H1 (cell line): ENCODE results near the gene BCAS2. TPM values are rescaled to one million over a fixed set of nuclear protein-coding genes. Genes with fewer than 3 reads are reported as not detected.

Experiments used
- ASH2L ChIP-seq: fragments of 200-600, 300-600 bp; sonication (generic); IDR thresholded peaks from one replicate; pipeline ENCODE4 v1.7.1; 2017; ENCODE audit warnings: low read length
- CEBPB ChIP-seq: IDR thresholded peaks from 2 replicates; pipeline ENCODE4 v1.6.1; 2012; ENCODE audit warnings: low read depth, low read length
- CREB1 ChIP-seq: IDR thresholded peaks from 2 replicates; pipeline ENCODE4 v1.6.1; 2012; ENCODE audit warnings: inconsistent platforms
- JUN ChIP-seq: IDR thresholded peaks from 2 replicates; pipeline ENCODE4 v1.6.1; 2011; ENCODE audit warnings: low read depth, mild to moderate bottlenecking, improper control_type of control experiment, low read length
- JUND ChIP-seq: IDR thresholded peaks from 2 replicates; pipeline ENCODE4 v1.6.1; 2011; ENCODE audit warnings: mild to moderate bottlenecking, improper control_type of control experiment, low read length
- KDM5A ChIP-seq: fragments of 200-600 bp; IDR thresholded peaks from 2 replicates; pipeline ENCODE4 v1.7.1; 2012; ENCODE audit warnings: mild to moderate bottlenecking, low read length, inconsistent platforms, mixed read lengths
- PHF8 ChIP-seq: fragments of 200-600 bp; sonication (generic); conservative IDR thresholded peaks from 2 replicates; pipeline ENCODE4 v1.7.1; 2012; ENCODE audit warnings: low read depth, mild to moderate bottlenecking, inconsistent platforms, low read length, moderate library complexity
- POLR2AphosphoS5 ChIP-seq: IDR thresholded peaks from 2 replicates; pipeline ENCODE4 v1.6.1; 2011; ENCODE audit warnings: low read depth, low read length
- SIN3A ChIP-seq, 2 experiments: IDR thresholded peaks in 1 of 2; conservative IDR thresholded peaks in 1 of 2; 2 replicates each; pipeline ENCODE4 v1.6.1; 2011 to 2012; ENCODE audit warnings: low read length in 2 of 2, improper control_type of control experiment in 1 of 2, low read depth in 1 of 2, mild to moderate bottlenecking in 1 of 2
- SP1 ChIP-seq: IDR thresholded peaks from 2 replicates; pipeline ENCODE4 v1.6.1; 2011; ENCODE audit warnings: low read depth, low read length
- TAF7 ChIP-seq: optimal IDR thresholded peaks from 2 replicates; pipeline ENCODE3; 2011; ENCODE audit warnings: low read depth, mild to moderate bottlenecking, inconsistent platforms, low read length, moderate library complexity, borderline replicate concordance
- YY1 ChIP-seq: IDR thresholded peaks from 2 replicates; pipeline ENCODE4 v1.6.1; 2011; ENCODE audit warnings: low read depth, mild to moderate bottlenecking, low read length
- polyA plus RNA-seq, 7 experiments: library from polyadenylated mRNA; depleted of rRNA in 3 of 7; stranded (reverse) in 5 of 7; unstranded in 2 of 7; fragments of >200 nt in 5 of 7; fragments of 200-250 nt in 2 of 7; gene quantifications; 1 replicate in 5 of 7; 2 replicates in 1 of 7; 4 replicates in 1 of 7; pipeline versions ENCODE4 v1.2.1 to v1.2.3, GENCODE V29; 2011 to 2013; ENCODE audit warnings: missing spikeins in 2 of 7, mixed read lengths in 2 of 7
- total RNA-seq: library from RNA; stranded (reverse); fragmentation: NEBNext Ultra II Directional; extraction: Animal tissue kit (Norgen Biotek cat#: 25700); gene quantifications from 2 replicates; pipeline ENCODE4 v1.2.1, GENCODE V29; 2021
- TF ChIP-seq, protein P1 (sequence below): IDR thresholded peaks from 2 replicates; pipeline ENCODE4 v1.6.1; 2012; ENCODE audit warnings: low read length, inconsistent platforms
- TF ChIP-seq, protein P2 (sequence below): IDR thresholded peaks from 2 replicates; pipeline ENCODE4 v1.6.1; 2012; ENCODE audit warnings: inconsistent platforms
- TF ChIP-seq, protein P3 (sequence below): IDR thresholded peaks from 2 replicates; pipeline ENCODE4 v1.6.1; 2012; ENCODE audit warnings: inconsistent platforms

BCAS2 gene
- total and polyA plus RNA-seq, 2 of the 8 experiments (the other 6 are each of a cell fraction or from before 2014, with no cell fraction given), result 18.0 to 52.2 TPM

DNA sequence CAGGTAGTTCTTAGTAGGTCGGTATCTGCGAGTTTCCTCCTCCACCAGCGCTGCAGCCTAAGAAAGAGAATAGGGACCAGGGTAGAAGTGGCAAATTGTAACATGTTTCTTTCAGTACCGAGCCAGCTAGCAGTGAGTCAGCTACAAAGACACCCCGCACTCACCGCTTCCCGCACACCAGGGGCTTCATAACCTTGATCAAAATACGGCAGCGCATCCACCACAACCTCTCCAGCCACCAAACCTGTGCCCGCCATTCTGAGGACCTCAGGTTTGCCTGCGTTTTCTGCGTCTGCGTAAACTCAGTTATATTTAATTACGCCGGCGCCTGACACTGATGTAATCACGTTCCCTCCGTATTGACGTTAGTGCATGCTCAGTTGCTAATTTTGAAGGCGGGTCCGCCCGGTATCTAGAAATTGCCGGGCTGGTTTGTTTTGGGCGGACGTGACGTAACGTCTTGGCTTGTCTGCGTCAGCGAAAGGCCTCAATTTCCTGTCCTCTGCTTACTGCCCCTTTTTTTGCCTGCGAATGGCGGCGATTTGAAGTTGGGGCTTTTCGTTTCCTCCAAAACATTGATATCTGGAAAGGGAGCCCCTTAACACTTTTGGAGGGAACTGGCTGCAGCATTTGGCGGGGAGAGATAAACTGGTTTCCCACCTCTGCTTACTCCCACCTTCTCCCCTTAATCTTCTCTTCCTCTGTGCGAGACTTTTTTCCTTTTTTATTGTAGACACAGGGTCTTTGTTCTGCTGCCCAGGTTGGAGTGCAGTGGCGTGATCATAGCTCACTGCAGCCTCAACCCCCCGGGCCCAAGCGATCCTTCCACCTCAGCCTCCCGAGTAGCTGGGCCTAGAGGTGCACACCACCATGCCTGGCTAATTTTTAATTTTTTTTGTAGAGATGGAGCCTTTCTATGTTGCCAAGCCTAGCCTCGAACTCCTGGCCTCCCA lies at the start of gene BCAS2 (continued):
- TF ChIP-seq KDM5A (peak; percentile 68), CREB1 (peak; percentile 98), SIN3A (conservative IDR thresholded peaks at IDR 0.05 in 1 of 2, IDR thresholded peaks at IDR 0.05 in 1 of 2; ENCODE audit: low read depth in 1 of 2, low read length in 2 of 2) (peak; percentile 28 to 60; a peak in 3 of 4 replicates), TAF7 (peak; percentile 80), CEBPB (peak; percentile 63; the same call in 1 of the 2 replicates), POLR2AphosphoS5 (peak; percentile 96), JUND (0 out of 2 replicates have a peak, but pooled peaks have one; percentile 11), SP1 (0 out of 2 replicates have a peak, but pooled peaks have one; percentile 19), ASH2L (peak; percentile 35), PHF8 (peak; percentile 86), JUN (no peak), YY1 (peak; percentile 91)
- TF ChIP-seq, protein P1, sequence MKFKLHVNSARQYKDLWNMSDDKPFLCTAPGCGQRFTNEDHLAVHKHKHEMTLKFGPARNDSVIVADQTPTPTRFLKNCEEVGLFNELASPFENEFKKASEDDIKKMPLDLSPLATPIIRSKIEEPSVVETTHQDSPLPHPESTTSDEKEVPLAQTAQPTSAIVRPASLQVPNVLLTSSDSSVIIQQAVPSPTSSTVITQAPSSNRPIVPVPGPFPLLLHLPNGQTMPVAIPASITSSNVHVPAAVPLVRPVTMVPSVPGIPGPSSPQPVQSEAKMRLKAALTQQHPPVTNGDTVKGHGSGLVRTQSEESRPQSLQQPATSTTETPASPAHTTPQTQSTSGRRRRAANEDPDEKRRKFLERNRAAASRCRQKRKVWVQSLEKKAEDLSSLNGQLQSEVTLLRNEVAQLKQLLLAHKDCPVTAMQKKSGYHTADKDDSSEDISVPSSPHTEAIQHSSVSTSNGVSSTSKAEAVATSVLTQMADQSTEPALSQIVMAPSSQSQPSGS, result peak; percentile 84
- TF ChIP-seq, protein P2, sequence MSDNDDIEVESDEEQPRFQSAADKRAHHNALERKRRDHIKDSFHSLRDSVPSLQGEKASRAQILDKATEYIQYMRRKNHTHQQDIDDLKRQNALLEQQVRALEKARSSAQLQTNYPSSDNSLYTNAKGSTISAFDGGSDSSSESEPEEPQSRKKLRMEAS, result peak; percentile 66
- TF ChIP-seq, protein P3, sequence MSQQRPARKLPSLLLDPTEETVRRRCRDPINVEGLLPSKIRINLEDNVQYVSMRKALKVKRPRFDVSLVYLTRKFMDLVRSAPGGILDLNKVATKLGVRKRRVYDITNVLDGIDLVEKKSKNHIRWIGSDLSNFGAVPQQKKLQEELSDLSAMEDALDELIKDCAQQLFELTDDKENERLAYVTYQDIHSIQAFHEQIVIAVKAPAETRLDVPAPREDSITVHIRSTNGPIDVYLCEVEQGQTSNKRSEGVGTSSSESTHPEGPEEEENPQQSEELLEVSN, result peak; percentile 55; the same call in 1 of the 2 replicates
